Measurements from ENCODE around the gene TFPI.

GRCh38 chr2:187566712-187567111 is 12.5 kb upstream of the TFPI start:
- TF ChIP-seq CTCF (IDR thresholded peaks at IDR 0.05), result no peak
- no peak for TF ChIP-seq POLR2A (IDR thresholded peaks at IDR 0.05)
